BJ (cell line): ENCODE data around the gene GPHN. TPM values are rescaled to one million over a fixed set of nuclear protein-coding genes. Genes with fewer than 3 reads are reported as not detected.

Experiments used
- CTCF ChIA-PET: fragments of 350-600 bp; formaldehyde crosslinking; extraction: SDS; loops from one replicate; lab custom pipeline; 2021; ENCODE audit warnings: antibody characterized with exemption, inconsistent platforms; lab: Yijun Ruan, JAX
- POLR2A ChIA-PET: fragments of 300-600 bp; sonication (Branson Sonifier 250); formaldehyde crosslinking; extraction: SDS; loops from one replicate; lab custom pipeline; 2021; ENCODE audit warnings: antibody characterized with exemption; lab: Charles Lee
- DNase-seq: peaks from one replicate; pipeline ENCODE4 v3.0.0-alpha.2; 2011; ENCODE audit warnings: low read depth
- H3K27me3 ChIP-seq: 2 replicates; pipeline ENCODE4 v1.6.0; 2011; ENCODE audit warnings: low read length; ENCODE audit not compliant: control insufficient read depth, insufficient read depth
- H3K36me3 ChIP-seq: 2 replicates; pipeline ENCODE4 v1.5.1; 2011; ENCODE audit warnings: low read length; ENCODE audit not compliant: control insufficient read depth, insufficient read depth
- H3K4me3 ChIP-seq: 2 replicates; pipeline ENCODE4 v1.5.1; 2011; ENCODE audit warnings: low read depth, mild to moderate bottlenecking, control low read depth, low read length
- polyA plus RNA-seq: library from polyadenylated mRNA; depleted of rRNA; stranded (reverse); fragments of >200 nt; gene quantifications from 2 replicates; pipeline ENCODE4 v1.2.3, GENCODE V29; 2011
- TF ChIP-seq, protein P1 (sequence below): IDR thresholded peaks from 2 replicates; pipeline ENCODE4 v1.5.1; 2011; ENCODE audit warnings: low read depth, mild to moderate bottlenecking, control low read depth, inconsistent platforms, low read length, moderate library complexity; ENCODE audit not compliant: insufficient read depth

The GPHN gene
- polyA plus RNA-seq, 1 experiment = 7.7 TPM

DNA sequence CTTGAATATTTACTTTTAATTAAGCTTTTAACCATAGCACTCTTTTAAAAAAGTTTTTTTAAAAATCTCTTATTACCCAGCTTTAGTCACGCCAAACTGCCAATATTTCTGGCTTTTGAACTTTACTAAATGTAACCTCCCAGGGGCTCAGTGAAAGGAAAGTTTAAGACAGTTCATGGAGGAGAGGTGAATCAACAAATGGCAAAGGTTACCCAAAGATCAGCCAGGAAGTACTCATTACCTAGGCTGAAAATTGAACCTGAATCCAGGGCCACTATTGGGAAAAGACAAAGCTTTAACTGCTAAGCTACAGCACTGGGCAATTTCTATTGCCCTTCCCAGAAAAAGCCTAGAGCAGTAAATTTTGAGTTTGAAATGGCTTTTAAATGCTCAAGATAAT lies 282.2 kb downstream of the GPHN start:
- no peak for DNase-seq
- ChIA-PET POLR2A (no interaction called here), CTCF (interaction anchor here (1.9 kb wide), 1 partner anchor 166 kb away, joined by 5 read pairs; no protein-coding TSS in a partner anchor)
- TF ChIP-seq, protein P1, sequence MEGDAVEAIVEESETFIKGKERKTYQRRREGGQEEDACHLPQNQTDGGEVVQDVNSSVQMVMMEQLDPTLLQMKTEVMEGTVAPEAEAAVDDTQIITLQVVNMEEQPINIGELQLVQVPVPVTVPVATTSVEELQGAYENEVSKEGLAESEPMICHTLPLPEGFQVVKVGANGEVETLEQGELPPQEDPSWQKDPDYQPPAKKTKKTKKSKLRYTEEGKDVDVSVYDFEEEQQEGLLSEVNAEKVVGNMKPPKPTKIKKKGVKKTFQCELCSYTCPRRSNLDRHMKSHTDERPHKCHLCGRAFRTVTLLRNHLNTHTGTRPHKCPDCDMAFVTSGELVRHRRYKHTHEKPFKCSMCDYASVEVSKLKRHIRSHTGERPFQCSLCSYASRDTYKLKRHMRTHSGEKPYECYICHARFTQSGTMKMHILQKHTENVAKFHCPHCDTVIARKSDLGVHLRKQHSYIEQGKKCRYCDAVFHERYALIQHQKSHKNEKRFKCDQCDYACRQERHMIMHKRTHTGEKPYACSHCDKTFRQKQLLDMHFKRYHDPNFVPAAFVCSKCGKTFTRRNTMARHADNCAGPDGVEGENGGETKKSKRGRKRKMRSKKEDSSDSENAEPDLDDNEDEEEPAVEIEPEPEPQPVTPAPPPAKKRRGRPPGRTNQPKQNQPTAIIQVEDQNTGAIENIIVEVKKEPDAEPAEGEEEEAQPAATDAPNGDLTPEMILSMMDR = no peak
- Histone ChIP-seq H3K36me3 (no peaks in the 10 kb centered on the region), H3K4me3 (no peak overlapping the region), H3K27me3 (no peaks in the 10 kb centered on the region)

DNA sequence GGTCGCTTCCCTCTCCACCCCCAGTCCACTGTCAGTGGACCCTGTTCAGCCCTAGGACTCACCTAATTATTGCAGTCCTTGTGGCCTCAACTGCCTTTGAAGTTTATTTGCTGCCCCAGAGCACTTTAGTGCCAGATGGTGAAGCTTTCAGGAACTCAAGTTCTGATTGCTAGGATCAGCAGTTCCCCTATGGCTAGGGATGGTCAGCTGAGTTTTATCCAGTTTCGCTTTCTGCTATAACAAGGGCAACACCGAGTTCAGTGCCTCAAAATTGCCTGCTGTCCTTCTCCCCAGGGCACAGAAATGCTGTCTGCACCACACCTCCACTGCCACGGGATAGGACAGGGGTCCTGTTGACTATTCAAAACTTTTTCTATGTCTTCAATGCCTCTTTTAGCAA lies 295.0 kb downstream of the GPHN start:
- no peak for DNase-seq
- CTCF ChIA-PET = no interaction called here
- no peak overlapping the region for H3K4me3 ChIP-seq

DNA sequence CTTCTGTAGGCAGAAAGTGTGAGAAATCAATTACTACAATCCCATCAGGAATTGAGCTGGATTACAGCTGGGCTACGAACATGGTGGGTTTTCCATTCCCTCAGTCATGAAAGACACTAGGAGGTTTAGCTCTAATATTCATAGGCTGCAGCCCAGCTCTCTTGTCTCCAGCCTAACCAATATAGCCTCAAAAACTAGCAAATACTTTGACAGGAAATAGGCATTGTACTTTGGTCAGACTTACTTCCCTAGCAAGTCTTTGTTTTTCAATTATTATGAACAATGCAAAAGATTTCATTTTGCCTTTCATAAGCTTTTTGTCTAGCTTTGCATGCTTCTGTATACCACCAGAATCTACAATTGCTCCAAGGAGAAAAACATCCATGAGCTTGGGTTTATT lies 296.2 kb downstream of the GPHN start:
- TF ChIP-seq, protein P1 = no peak
- H3K4me3 ChIP-seq = no peak overlapping the region
- no peak for DNase-seq
- H3K27me3 ChIP-seq = no peaks in the 10 kb centered on the region
- H3K36me3 ChIP-seq = no peaks in the 10 kb centered on the region
- ChIA-PET POLR2A (interaction anchor here (0.6 kb wide), 1 partner anchor 233 kb away, joined by 3 read pairs; no protein-coding TSS in a partner anchor), CTCF (no interaction called here)

More for the DNA sequence above, 295.0 kb downstream of the GPHN start:
- no peaks in the 10 kb centered on the region for H3K27me3 ChIP-seq
- TF ChIP-seq, protein P1 = no peak
- H3K36me3 ChIP-seq = no peaks in the 10 kb centered on the region
- POLR2A ChIA-PET = no interaction called here

DNA sequence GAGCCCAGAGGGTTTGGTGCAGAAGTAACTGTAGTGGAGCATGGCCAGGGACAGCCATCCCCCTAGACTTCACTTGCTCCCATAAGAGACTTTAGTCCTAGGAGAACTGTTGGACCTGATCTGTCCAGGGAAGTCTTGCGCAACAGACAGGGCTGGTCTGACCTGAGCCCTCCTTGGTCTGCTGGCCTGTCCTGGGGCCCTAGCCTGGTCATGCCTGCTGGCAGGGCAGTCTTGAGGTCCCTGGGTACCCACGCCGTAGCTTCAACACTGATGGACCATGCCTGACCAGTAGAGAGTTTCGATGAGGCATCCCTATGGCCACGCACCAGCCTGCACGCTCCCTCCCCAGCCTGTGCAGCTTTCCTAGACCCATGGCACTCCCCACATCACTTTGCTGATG lies 305.7 kb downstream of the GPHN start:
- POLR2A ChIA-PET = no interaction called here
- no peak for DNase-seq
- no peaks in the 10 kb centered on the region for H3K27me3 ChIP-seq
- H3K36me3 ChIP-seq = no peaks in the 10 kb centered on the region
- CTCF ChIA-PET = no interaction called here
- H3K4me3 ChIP-seq = no peak overlapping the region
- TF ChIP-seq, protein P1 = no peak

DNA sequence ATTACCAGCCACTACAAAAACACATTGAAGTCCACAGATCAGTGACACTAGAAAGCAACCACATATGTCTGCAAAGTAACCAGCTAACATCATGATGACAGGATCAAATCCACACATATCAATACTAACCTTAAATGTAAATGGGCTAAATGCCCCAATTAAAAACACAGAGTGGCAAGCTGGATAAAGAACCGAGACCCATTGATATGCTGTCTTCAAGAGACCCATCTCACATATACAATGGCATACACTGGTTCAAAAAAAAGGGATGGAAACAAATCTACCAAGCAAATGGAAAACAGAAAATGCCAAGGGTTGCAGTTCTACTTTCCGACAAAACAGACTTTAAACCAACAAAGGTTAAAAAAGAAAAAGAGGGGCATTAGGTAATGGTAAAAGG lies 307.7 kb downstream of the GPHN start:
- no peaks in the 10 kb centered on the region for H3K36me3 ChIP-seq
- POLR2A ChIA-PET = no interaction called here
- no peak overlapping the region for H3K4me3 ChIP-seq
- no peak for DNase-seq
- CTCF ChIA-PET = interaction anchor here (0.6 kb wide), 1 partner anchor 14 kb away, joined by 3 read pairs; no protein-coding TSS in a partner anchor
- no peaks in the 10 kb centered on the region for H3K27me3 ChIP-seq
- TF ChIP-seq, protein P1 = no peak
